Measurements from ENCODE around the gene RAB5A.
"Not testable (repeated sequence)": the region's sequence is repeated elsewhere in the genome, so short reads cannot be mapped to it uniquely, and the experiment has no call there.

RAB5A gene

GRCh38 chr3:19946832-19947548, at the start of gene RAB5A:
RAB5A (plus strand) TSS chr3:19947097; CDS start chr3:19950899, 3,802 bp downstream.
- peak; percentile 98 for DNase-seq

- DNase-seq: no peak
Observed at GRCh38 chr3:19898721-19899120, 48.2 kb upstream of the RAB5A start.

GRCh38 chr3:19899264-19899663, 47.6 kb upstream of the RAB5A start:
- no peak for DNase-seq

- not testable (repeated sequence) for DNase-seq
Observed at GRCh38 chr3:19899833-19900232, 47.1 kb upstream of the RAB5A start.

- no peak for DNase-seq
Observed at GRCh38 chr3:19901337-19901736, 45.6 kb upstream of the RAB5A start.

- DNase-seq: no peak
Observed at GRCh38 chr3:19901918-19902317, 45.0 kb upstream of the RAB5A start.

- no peak for DNase-seq
Observed at GRCh38 chr3:19903649-19904048, 43.2 kb upstream of the RAB5A start.

- DNase-seq: no peak
Observed at GRCh38 chr3:19907523-19907922, 39.4 kb upstream of the RAB5A start.

GRCh38 chr3:19911452-19911851, 35.4 kb upstream of the RAB5A start:
- no peak for DNase-seq

GRCh38 chr3:19917167-19917566, 29.7 kb upstream of the RAB5A start:
- DNase-seq: no peak

GRCh38 chr3:19920401-19921080, 26.4 kb upstream of the RAB5A start:
- no peak for DNase-seq

GRCh38 chr3:19931180-19931692, 15.7 kb upstream of the RAB5A start:
- DNase-seq: no peak

GRCh38 chr3:19931767-19932188, 15.1 kb upstream of the RAB5A start:
- no peak for DNase-seq

GRCh38 chr3:19932422-19932821, 14.5 kb upstream of the RAB5A start:
- no peak for DNase-seq

- peak; percentile 25 for DNase-seq
Observed at GRCh38 chr3:19934098-19934566, 12.8 kb upstream of the RAB5A start, which contains the start of gene EFHB. EFHB (minus strand) TSS chr3:19934217; CDS start chr3:19934018, 199 bp downstream.

GRCh38 chr3:19937459-19938294, 9.2 kb upstream of the RAB5A start:
- DNase-seq: no peak

GRCh38 chr3:19938295-19938627, 8.6 kb upstream of the RAB5A start:
- DNase-seq: no peak

- DNase-seq: no peak
Observed at GRCh38 chr3:19940643-19941042, 6.3 kb upstream of the RAB5A start.

- no peak for DNase-seq
Observed at GRCh38 chr3:19945534-19945933, 1.4 kb upstream of the RAB5A start.

GRCh38 chr3:19945969-19946831, 697 bp upstream of the RAB5A start:
- peak; percentile 14 for DNase-seq

- DNase-seq: peak; percentile 57
Observed at GRCh38 chr3:19947549-19948225, 790 bp downstream of the RAB5A start.

- no peak for DNase-seq
Observed at GRCh38 chr3:19948226-19948591, 1.3 kb downstream of the RAB5A start.

Data from RPMI8226 (cell line).